Measurements from ENCODE around the gene SRSF1. TPM values are rescaled to one million over a fixed set of nuclear protein-coding genes. Genes with fewer than 3 reads are reported as not detected.

SRSF1 gene
- total and polyA plus RNA-seq, 2 of the 4 experiments (the other 2 are of a cell fraction), result 190 to 357 TPM

- in situ Hi-C loops (cut with MboI; ENCODE audit: low sequenced_read_pairs) (loop anchor here (10.0 kb wide), 2 partner anchors 112 to 878 kb away; no protein-coding TSS in a partner anchor), dilution Hi-C loops (cut with HindIII; ENCODE audit: low sequenced_read_pairs, unreplicated experiment) (no loop called here), intact Hi-C loops (cut with micrococcal nuclease) (no loop called here)
- H2BK20ac ChIP-seq (ENCODE audit: low read depth, low read length), result no peak overlapping the region
- no peak overlapping the region for H4K91ac ChIP-seq (ENCODE audit: insufficient read depth, low read depth, low read length)
- no peak overlapping the region for H2AK9ac ChIP-seq (replicated peaks; ENCODE audit: low read depth, low read length, poor library complexity)
- ATAC-seq (ENCODE audit: low read depth) (no peak), DNase-seq (no peak)
- no peak overlapping the region for H3K27ac ChIP-seq (ENCODE audit: insufficient read depth, low read length)
- H2AK5ac ChIP-seq (ENCODE audit: low read depth, low read length), result no peak overlapping the region
- H4K8ac ChIP-seq (ENCODE audit: low read depth in 2 of 2, low read length in 2 of 2), result no peak overlapping the region
- no peaks in the 10 kb centered on the region for H3K9me3 ChIP-seq (ENCODE audit: control insufficient read depth, insufficient read depth, low read length)
- TF ChIP-seq FOS (IDR thresholded peaks at IDR 0.05; ENCODE audit: low read depth, low read length) (no peak), NFE2L2 (IDR thresholded peaks at IDR 0.05; ENCODE audit: low read depth, low read length) (no peak)
- no TSS peak for BruUV-seq (replicated peaks)
- no peaks in the 10 kb centered on the region for H3K27me3 ChIP-seq (ENCODE audit: control insufficient read depth, insufficient read depth, low read length)
- no peak overlapping the region for H2BK5ac ChIP-seq (ENCODE audit: low read depth, low read length, poor library complexity, severe bottlenecking)
- ChIA-PET CTCF (interaction anchor here (4.0 kb wide), 1 partner anchor 145 kb away, joined by 26 read pairs; no protein-coding TSS in a partner anchor), POLR2A (ENCODE audit: unreplicated experiment) (interaction anchor here (0.7 kb wide), 2 partner anchors 219 to 568 kb away, joined by 3 to 9 read pairs; no protein-coding TSS in a partner anchor)
- H3K4me1 ChIP-seq (ENCODE audit: control insufficient read depth, insufficient read depth, low read length), result 0 out of 2 replicates have a peak, but pooled peaks cover 2% of the 10 kb centered on the region
- no peak overlapping the region for H3K56ac ChIP-seq (ENCODE audit: extremely low read depth, insufficient read depth, low read length)
- H3K14ac ChIP-seq (replicated peaks; ENCODE audit: low read depth, low read length), result no peak overlapping the region
- H4K5ac ChIP-seq (ENCODE audit: low read depth, low read length), result no peak overlapping the region
- H4K20me1 ChIP-seq (ENCODE audit: insufficient read depth, low read length), result peaks cover 65% of the 10 kb centered on the region
- no peak overlapping the region for H3K4ac ChIP-seq (ENCODE audit: low read depth, low read length)
- WGBS, 2 experiments (ENCODE audit: extremely low coverage in 2 of 2, insufficient read length in 1 of 2), result 20% methylated on average over 1 of the region's 4 CpGs; no CpG with 5 or more reads in 1 of the 2 experiments
- H3K4me2 ChIP-seq (ENCODE audit: low read depth, low read length), result no peak overlapping the region
- H3K18ac ChIP-seq (ENCODE audit: low read depth, low read length), result no peak overlapping the region
- H3K23ac ChIP-seq (ENCODE audit: low read depth, low read length), result no peak overlapping the region
- H3K79me1 ChIP-seq (ENCODE audit: low read depth in 1 of 2, low read length in 2 of 2), result peaks cover 4 to 30% of the 10 kb centered on the region in 2 experiments; a peak in 3 of 4 replicates
- no peak overlapping the region for H2BK15ac ChIP-seq (ENCODE audit: low read depth, low read length)
- no peak overlapping the region for H3K4me3 ChIP-seq (ENCODE audit: insufficient read depth, low read depth, low read length)
- peaks cover 26% of the 10 kb centered on the region for H3K36me3 ChIP-seq (ENCODE audit: control insufficient read depth, insufficient read depth, low read length)
- no peaks in the 10 kb centered on the region for H3K9me1 ChIP-seq (ENCODE audit: insufficient read depth, low read length)
- H2AFZ ChIP-seq (replicated peaks; ENCODE audit: low read length, poor library complexity), result no peak overlapping the region
- H3K9ac ChIP-seq (ENCODE audit: low read depth, low read length), result no peak overlapping the region
- no peak overlapping the region for H2BK120ac ChIP-seq (ENCODE audit: low read depth, low read length)
These were observed 4.7 kb downstream of the SRSF1 start for GRCh38 chr17:58002154-58002948.

All from IMR-90 (cell line).